Panc1 (cell line): Measurements from ENCODE around the gene R3HDM2. TPM values are rescaled to one million over a fixed set of nuclear protein-coding genes. Genes with fewer than 3 reads are reported as not detected.

Experiments
- ATAC-seq: fragments of 200-7000 bp; cut with Tn5 transposase; 2 replicates; pipeline ENCODE4 v1.9.1; 2020; ENCODE audit warnings: mild to moderate bottlenecking, moderate library complexity
- BruUV-seq: library from RNA; stranded (reverse); fragments of 400-500 nt; replicated peaks from 2 replicates; lab custom pipeline; 2021; lab: Mats Ljungman, UMichigan
- CTCF ChIA-PET: fragments of 300-600 bp; sonication (Branson Sonifier 250); formaldehyde crosslinking; loops from one replicate; lab custom pipeline; 2022; ENCODE audit warnings: antibody characterized with exemption; lab: Charles Lee
- POLR2A ChIA-PET: fragments of 300-600 bp; sonication (Branson Sonifier 250); formaldehyde crosslinking; loops from one replicate; lab custom pipeline; 2022; ENCODE audit warnings: antibody characterized with exemption; lab: Charles Lee
- DNase-seq: peaks from one replicate; pipeline ENCODE4 v3.0.0-alpha.2; 2010; ENCODE audit warnings: low read depth, low spot score
- H3K27ac ChIP-seq: 2 replicates; pipeline ENCODE4 v1.5.1; 2011; ENCODE audit warnings: mild to moderate bottlenecking, low read length, inconsistent platforms
- H3K27me3 ChIP-seq: fragments of 200-500 bp; sonication (Bioruptor generic); 2 replicates; pipeline ENCODE4 v1.6.0; 2014; ENCODE audit warnings: low read length, inconsistent platforms; ENCODE audit not compliant: control insufficient read depth, insufficient read depth
- H3K36me3 ChIP-seq: fragments of 200-500 bp; sonication (Bioruptor generic); 2 replicates; pipeline ENCODE4 v1.5.1; 2014; ENCODE audit warnings: inconsistent platforms, mild to moderate bottlenecking, low read length, moderate library complexity; ENCODE audit not compliant: control insufficient read depth, insufficient read depth
- H3K4me1 ChIP-seq: 2 replicates; pipeline ENCODE4 v1.5.1; 2011; ENCODE audit warnings: inconsistent platforms, mild to moderate bottlenecking, low read length, moderate library complexity; ENCODE audit not compliant: control insufficient read depth, insufficient read depth
- H3K4me3 ChIP-seq, 2 experiments: 2 replicates each; pipeline ENCODE4 v1.5.1; 2011 to 2012; ENCODE audit warnings: low read depth in 2 of 2, low read length in 2 of 2, mild to moderate bottlenecking in 2 of 2, inconsistent platforms in 1 of 2, moderate library complexity in 1 of 2
- H3K9me3 ChIP-seq: fragments of 200-500 bp; sonication (Bioruptor generic); 2 replicates; pipeline ENCODE4 v1.5.1; 2014; ENCODE audit warnings: low read depth, mild to moderate bottlenecking, inconsistent platforms, low read length, moderate library complexity; ENCODE audit not compliant: control insufficient read depth, insufficient read depth
- POLR2AphosphoS5 ChIP-seq: IDR thresholded peaks from 2 replicates; pipeline ENCODE4 v1.6.1; 2012; ENCODE audit warnings: mild to moderate bottlenecking, low read depth, low read length, moderate library complexity
- SIN3A ChIP-seq: IDR thresholded peaks from 2 replicates; pipeline ENCODE4 v1.6.1; 2012; ENCODE audit warnings: low read depth, mild to moderate bottlenecking, low read length, moderate library complexity, borderline replicate concordance; ENCODE audit not compliant: insufficient read depth
- TCF7L2 ChIP-seq: IDR thresholded peaks from 2 replicates; pipeline ENCODE4 v1.6.1; 2011; ENCODE audit warnings: mild to moderate bottlenecking, low read depth, low read length, inconsistent platforms
- in situ Hi-C: cut with HindIII; loops from 2 replicates; pipeline ENCODE4 v1.10.0; 2016; ENCODE audit warnings: low sequenced_read_pairs, low pct_unique_long_range_greater_than_20kb
- intact Hi-C: fragments of 100-400 bp; cut with micrococcal nuclease; formaldehyde crosslinking; loops from one replicate; pipeline ENCODE4 v1.10.0; 2022; ENCODE audit not compliant: unreplicated experiment
- total RNA-seq: library from RNA; stranded (reverse); gene quantifications from one replicate; pipeline ENCODE4 v1.2.1, GENCODE V29; 2021; ENCODE audit not compliant: unreplicated experiment
- TF ChIP-seq, protein P1 (sequence below): fragments of 450-650 bp; IDR thresholded peaks from 2 replicates; pipeline ENCODE4 v1.5.1; 2017; ENCODE audit warnings: mild to moderate bottlenecking
- TF ChIP-seq, protein P2 (sequence below), 2 experiments: IDR thresholded peaks; 2 replicates each; pipeline ENCODE4 v1.6.1; 2011 to 2012; ENCODE audit warnings: low read depth in 2 of 2, control low read depth in 1 of 2, low read length in 1 of 2, mild to moderate bottlenecking in 1 of 2, moderate library complexity in 1 of 2; ENCODE audit not compliant: insufficient read depth in 1 of 2

Gene R3HDM2
- total RNA-seq, 1 experiment from 2014 or later = 56.5 TPM

DNA sequence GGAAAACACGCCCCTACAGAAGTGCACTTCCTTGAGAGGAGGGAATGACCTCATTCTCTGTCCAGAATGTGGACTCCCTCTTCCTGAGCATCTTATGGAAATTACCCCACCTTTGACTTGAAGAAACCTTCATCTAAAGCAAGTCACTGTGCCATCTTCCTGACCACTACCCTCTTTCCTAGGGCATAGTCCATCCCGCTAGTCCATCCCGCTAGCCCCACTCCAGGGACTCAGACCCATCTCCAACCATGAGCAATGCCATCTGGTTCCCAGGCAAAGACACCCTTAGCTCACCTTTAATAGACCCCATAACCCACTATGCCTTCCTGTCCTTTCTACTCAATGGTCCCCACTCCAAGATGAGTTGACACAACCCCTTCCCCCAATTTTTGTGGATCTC is 19.2 kb upstream of the R3HDM2 start:
- POLR2A ChIA-PET = no interaction called here
- DNase-seq (no peak), ATAC-seq (no peak)
- no peaks in the 10 kb centered on the region for H3K27me3 ChIP-seq
- intact Hi-C loops = loop anchor here (5.0 kb wide), 1 partner anchor 188 kb away; no protein-coding TSS in a partner anchor
- CTCF ChIA-PET = interaction anchor here (1.2 kb wide), 1 partner anchor 9 kb away, joined by 3 read pairs; no protein-coding TSS in a partner anchor
- in situ Hi-C loops = no loop called here
- H3K4me1 ChIP-seq = no peaks in the 10 kb centered on the region
- H3K9me3 ChIP-seq = no peaks in the 10 kb centered on the region
- H3K4me3 ChIP-seq = no peak overlapping the region
- no peaks in the 10 kb centered on the region for H3K36me3 ChIP-seq
- BruUV-seq = no TSS peak
- TF ChIP-seq, protein P1, sequence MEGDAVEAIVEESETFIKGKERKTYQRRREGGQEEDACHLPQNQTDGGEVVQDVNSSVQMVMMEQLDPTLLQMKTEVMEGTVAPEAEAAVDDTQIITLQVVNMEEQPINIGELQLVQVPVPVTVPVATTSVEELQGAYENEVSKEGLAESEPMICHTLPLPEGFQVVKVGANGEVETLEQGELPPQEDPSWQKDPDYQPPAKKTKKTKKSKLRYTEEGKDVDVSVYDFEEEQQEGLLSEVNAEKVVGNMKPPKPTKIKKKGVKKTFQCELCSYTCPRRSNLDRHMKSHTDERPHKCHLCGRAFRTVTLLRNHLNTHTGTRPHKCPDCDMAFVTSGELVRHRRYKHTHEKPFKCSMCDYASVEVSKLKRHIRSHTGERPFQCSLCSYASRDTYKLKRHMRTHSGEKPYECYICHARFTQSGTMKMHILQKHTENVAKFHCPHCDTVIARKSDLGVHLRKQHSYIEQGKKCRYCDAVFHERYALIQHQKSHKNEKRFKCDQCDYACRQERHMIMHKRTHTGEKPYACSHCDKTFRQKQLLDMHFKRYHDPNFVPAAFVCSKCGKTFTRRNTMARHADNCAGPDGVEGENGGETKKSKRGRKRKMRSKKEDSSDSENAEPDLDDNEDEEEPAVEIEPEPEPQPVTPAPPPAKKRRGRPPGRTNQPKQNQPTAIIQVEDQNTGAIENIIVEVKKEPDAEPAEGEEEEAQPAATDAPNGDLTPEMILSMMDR = no peak
- TF ChIP-seq TCF7L2 (no peak), POLR2AphosphoS5 (no peak), SIN3A (no peak)
- TF ChIP-seq, protein P2, sequence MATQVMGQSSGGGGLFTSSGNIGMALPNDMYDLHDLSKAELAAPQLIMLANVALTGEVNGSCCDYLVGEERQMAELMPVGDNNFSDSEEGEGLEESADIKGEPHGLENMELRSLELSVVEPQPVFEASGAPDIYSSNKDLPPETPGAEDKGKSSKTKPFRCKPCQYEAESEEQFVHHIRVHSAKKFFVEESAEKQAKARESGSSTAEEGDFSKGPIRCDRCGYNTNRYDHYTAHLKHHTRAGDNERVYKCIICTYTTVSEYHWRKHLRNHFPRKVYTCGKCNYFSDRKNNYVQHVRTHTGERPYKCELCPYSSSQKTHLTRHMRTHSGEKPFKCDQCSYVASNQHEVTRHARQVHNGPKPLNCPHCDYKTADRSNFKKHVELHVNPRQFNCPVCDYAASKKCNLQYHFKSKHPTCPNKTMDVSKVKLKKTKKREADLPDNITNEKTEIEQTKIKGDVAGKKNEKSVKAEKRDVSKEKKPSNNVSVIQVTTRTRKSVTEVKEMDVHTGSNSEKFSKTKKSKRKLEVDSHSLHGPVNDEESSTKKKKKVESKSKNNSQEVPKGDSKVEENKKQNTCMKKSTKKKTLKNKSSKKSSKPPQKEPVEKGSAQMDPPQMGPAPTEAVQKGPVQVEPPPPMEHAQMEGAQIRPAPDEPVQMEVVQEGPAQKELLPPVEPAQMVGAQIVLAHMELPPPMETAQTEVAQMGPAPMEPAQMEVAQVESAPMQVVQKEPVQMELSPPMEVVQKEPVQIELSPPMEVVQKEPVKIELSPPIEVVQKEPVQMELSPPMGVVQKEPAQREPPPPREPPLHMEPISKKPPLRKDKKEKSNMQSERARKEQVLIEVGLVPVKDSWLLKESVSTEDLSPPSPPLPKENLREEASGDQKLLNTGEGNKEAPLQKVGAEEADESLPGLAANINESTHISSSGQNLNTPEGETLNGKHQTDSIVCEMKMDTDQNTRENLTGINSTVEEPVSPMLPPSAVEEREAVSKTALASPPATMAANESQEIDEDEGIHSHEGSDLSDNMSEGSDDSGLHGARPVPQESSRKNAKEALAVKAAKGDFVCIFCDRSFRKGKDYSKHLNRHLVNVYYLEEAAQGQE (IDR thresholded peaks at IDR 0.05; ENCODE audit: insufficient read depth in 1 of 2, low read depth in 2 of 2, low read length in 1 of 2) = no peak
- H3K27ac ChIP-seq = no peak overlapping the region

DNA sequence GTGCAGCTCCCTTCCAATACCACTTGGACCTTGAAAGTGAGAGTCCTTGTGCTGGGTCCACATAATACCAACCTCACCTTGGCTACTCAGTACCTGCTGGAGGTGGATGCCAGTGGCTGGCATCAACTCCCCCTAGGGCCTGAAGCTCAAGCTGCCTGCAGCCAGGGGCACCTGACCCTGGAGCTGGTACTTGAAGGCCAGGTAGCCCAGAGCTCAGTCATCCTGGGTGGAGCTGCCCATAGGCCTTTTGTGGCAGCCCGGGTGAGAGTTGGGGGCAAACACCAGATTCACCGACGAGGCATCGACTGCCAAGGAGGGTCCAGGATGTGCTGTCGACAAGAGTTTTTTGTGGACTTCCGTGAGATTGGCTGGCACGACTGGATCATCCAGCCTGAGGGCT is 18.5 kb upstream of the R3HDM2 start:
- TF ChIP-seq, protein P2 (IDR thresholded peaks at IDR 0.05; ENCODE audit: insufficient read depth in 1 of 2, low read depth in 2 of 2, low read length in 1 of 2) = no peak
- TF ChIP-seq TCF7L2 = no peak
- no peak for TF ChIP-seq POLR2AphosphoS5
- TF ChIP-seq, protein P1 = no peak
- no peak for TF ChIP-seq SIN3A
- no peaks in the 10 kb centered on the region for H3K9me3 ChIP-seq
- in situ Hi-C loops = no loop called here
- DNase-seq (no peak), ATAC-seq (no peak)
- BruUV-seq = no TSS peak
- intact Hi-C loops = no loop called here
- H3K4me1 ChIP-seq = no peaks in the 10 kb centered on the region
- no peak overlapping the region for H3K4me3 ChIP-seq
- ChIA-PET CTCF (no interaction called here), POLR2A (no interaction called here)
- no peaks in the 10 kb centered on the region for H3K27me3 ChIP-seq
- H3K27ac ChIP-seq = no peak overlapping the region
- no peaks in the 10 kb centered on the region for H3K36me3 ChIP-seq
